Sciatic nerve (tissue), 2 donors: ENCODE data around the gene FGF11. TPM values are rescaled to one million over a fixed set of nuclear protein-coding genes. Genes with fewer than 3 reads are reported as not detected.

ENCODE experiments used
- ATAC-seq: fragments of 200-7000 bp; cut with Tn5 transposase; one replicate; pipeline ENCODE4 v1.9.1; 2020; ENCODE audit warnings: mild to moderate bottlenecking, moderate library complexity
- DNase-seq: peaks from one replicate; pipeline ENCODE4 v3.0.0-alpha.2; 2020; ENCODE audit warnings: low spot score
- intact Hi-C: fragments of 100-400 bp; cut with DNase I; formaldehyde crosslinking; loops from one replicate; pipeline ENCODE4 v1.14.2; 2022
- total RNA-seq: library from RNA; stranded (reverse); fragmentation: NEBNext Ultra II Directional; extraction: Animal tissue kit (Norgen Biotek cat#: 25700); gene quantifications from one replicate; pipeline ENCODE4 v1.2.1, GENCODE V29; 2021
- donor health status: DM: no; HTN: no; CAD: no.
- donor health status: DM: no; HTN: no; CAD: no.

The FGF11 gene
- 3.8 TPM for total RNA-seq

DNA sequence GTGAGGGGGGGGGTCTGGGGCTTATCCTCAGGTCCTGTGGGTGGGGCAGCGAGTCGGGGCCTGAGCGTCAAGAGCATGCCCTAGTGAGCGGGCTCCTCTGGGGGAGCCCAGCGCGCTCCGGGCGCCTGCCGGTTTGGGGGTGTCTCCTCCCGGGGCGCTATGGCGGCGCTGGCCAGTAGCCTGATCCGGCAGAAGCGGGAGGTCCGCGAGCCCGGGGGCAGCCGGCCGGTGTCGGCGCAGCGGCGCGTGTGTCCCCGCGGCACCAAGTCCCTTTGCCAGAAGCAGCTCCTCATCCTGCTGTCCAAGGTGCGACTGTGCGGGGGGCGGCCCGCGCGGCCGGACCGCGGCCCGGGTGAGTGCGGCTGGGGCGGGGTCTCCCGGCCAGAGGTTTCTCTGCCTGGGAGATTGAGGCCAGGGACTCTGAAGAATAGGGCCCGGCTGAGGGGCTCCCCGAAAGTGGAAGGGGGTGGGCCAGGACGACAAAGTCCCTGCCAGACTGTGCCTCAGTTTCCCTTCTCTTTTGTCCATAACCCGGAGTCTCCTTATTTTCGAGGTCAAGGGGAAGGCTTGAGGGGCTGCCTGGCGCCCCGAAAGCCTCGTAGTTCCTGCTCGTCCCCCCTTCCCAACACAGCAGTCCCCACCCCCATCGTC lies at the start of gene FGF11:
Gene FGF11 (plus strand): TSS at position 51 of the 651 bp plus-strand sequence. CDS start 109 bp downstream, at position 160.
- ATAC-seq = no peak
- intact Hi-C loops = no loop called here
- no peak for DNase-seq

DNA sequence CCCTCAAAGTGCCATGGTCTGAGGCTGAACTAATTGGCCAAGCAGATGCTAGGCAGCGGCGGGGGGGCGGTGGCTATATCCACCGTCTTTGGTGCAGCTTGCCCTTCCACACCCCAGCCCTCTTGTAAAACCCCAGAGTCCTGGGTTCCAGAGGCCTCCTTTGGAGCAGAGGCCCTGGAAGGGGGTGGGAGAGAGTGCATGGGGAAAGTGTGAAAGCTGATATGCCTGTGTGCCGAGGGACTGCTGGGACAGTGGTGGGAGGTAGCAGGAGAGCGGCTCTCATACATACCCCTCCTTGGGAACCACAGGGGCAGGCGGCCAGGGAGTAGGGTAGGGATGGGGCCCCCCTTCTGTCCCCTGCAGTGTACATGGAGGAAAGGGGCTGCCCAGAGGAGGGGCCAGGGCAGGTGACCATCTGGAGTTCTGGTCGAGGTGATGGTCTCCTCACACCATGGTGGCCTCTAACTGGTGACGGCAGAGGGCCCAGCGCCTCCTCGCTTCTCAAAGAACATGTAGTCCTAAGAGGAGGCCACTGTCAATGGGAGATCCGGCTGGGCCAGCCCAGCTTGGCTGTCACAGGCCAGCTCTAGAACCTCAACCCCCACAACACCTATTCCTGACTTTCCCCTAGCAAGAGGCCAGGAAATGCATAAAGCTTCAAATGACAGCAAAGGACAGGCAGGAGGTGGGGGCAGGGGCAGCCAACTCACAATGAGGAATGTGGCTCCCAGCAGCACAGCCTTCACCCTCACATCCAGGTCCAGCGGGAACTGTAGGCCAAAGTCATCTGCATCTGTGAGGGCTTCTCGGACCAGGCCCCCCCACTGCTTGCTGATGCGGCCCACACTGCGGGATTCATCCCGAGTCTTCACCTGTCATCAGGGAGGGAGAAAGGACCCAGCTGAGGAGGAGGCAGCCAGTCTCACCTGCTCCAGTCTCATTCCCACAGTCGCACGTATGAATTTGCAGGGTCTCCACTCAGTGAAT lies 49.1 kb upstream of the FGF11 start:
- DNase-seq (no peak), ATAC-seq (no peak)
- intact Hi-C loops = no loop called here

DNA sequence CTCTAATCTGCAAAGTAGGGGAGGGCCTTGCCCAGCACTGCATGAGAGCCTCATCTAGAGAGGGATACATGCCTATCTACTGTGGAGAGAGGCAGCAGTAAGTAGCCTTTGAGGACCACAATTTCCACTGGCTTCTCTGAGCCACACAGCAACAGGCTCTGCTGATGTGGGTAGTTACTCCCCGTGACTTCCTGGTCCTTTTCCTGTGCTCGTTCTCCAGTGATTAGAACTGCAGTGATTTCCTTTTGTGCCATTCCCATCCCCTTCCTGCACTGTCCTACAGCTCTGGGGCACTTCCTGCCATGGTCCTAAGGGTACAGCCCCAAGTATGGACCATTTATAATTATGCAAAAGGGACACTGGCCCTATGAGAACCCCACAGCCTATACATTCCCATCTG lies 48.0 kb upstream of the FGF11 start:
- no peak for DNase-seq
- intact Hi-C loops = no loop called here
- ATAC-seq = no peak

DNA sequence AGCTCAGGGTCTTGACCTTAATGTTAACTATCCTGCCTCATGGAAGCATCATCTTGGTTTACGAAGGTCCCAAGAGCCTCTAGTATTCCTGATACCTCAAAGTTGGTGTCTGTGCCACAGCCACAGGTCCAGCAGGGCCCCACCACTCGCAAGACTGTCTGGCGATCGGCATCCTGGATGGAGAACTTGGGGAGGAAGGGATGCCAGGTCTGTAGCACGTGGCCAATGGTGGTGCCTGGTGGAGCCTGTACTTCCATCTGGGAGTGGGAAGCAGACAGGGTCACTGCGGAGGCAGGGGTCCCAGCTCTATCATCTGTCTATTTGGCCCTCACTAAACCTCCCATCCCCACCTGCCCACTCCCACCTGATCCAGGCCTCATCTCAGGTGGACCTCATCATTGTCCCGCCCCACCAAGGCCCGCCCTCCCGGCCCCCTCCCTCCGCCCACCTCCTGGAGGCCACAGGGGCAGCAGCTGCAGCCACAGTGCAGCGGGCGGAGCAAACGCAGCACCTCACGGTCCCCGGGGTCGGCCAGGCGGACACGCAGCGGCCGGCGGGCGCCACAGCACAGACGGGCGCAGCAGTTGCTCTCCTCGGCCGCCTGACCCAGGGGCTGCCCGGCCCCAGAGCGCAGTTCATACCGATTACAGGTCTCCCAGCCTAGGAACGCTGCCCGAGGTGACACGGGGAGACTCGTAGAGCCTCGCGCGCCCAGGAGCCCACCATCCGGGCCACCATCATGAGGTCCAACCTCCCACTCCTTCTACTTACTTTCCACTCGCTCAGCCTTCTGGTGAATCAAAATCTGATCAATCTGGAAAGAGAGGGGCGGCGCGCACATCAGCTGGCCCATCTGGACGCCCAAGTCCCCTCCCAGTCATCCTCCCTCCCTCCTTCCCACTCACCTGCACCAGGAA lies 46.4 kb upstream of the FGF11 start:
- ATAC-seq = no peak
- intact Hi-C loops = no loop called here
- no peak for DNase-seq

DNA sequence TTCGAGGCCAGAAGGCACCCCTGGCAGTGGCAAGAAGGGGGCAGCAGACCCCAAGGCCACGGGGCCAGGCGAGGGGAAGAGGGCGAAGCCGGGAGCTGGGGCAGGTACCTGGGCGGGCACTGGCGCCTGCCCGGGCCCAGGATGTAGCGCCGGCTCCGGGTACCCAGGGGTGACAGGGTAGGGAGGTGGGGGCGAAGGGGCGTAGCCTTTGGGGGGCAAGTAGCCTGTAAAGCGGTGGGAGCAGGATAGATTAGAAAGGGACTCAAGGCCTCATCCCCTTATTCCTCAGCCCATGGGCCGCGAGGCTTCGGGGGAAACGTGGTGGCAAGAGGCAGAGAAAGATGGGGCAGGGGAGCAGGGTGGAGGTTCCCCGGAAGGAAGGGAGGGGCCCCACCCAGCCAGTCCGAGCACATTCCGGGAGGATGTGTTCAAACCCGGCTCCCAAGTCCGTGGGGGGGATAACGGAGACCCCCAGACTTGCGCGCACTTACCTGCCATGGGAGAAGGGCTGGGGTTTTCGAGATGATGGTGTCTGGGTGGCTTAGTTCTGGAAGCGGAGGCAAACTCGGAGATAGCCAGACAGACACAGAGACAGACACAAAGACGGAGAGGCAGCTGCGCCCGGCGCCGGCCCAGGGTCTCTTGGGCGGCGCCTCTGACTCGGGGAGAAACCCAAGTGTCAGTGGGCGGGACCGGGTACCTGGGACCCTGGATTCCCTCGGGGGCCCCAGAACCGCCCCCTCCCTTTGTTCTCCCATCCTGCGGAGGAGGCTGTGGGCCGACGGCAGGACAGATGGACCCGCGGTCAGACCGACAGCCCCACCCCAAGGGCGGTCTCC lies 45.5 kb upstream of the FGF11 start:
- intact Hi-C loops = no loop called here
- ATAC-seq (peak; percentile 49), DNase-seq (no peak)

DNA sequence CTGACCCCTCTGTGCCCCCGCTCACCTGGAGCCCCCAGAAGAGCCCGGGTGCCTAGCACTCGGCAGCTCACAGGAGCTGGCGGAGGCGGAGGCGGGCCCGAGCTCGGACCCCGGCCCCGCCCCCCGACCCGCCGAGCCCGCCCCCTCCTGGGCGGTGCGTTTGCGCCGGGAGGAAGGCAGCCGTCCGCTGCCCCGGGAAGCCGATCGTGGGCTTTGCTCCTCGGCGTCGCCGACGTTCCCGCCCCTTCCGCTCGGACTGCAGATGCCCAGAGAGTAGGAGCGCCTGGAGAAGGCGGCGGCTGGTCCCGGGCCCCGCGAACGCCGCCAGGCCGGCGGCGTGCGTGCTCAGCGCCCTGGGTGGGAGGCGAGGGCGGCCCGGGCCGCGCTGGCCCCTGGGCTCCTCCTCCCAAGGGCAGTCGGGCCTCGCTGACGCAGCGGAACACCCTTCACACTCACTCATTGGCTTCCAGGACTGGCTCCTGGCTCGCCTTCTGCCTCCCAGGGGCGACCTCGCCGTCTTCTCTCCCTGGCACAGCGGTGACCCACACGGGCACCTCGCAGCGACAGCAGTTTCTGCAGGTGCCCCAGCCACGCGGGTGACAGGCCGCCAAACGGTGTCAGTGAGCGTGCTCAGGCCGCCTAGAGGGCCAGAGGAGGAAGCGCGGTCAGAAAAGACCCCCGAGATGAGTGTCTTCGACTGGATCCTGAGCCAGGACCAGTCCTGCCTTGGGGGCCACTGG lies 44.7 kb upstream of the FGF11 start, which contains the start of gene PLSCR3:
Gene PLSCR3 (minus strand): TSS at position 74 of the 740 bp plus-strand sequence. CDS start 415 bp downstream, outside the sequence.
- DNase-seq (peak; percentile 93), ATAC-seq (peak; percentile 93)
- intact Hi-C loops = no loop called here

DNA sequence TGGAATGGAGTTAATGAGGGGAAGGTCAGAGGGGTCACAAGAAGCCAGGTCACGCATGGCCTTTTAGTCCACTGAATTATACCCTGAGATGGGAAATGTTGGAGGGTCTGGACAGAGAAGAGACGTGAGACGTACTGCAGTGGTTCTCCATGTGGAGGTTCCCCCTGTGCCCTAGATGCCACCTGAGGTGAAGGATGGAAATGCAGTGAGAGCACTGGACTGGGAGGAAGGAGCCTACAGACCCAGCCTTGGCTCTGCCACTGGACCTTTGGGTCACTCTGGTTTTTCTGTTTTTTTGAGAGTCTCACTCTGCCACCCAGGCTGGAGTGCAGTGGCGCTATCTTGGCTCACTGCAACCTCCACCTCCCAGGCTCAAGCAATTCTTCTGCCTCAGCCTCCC lies 43.2 kb upstream of the FGF11 start:
- intact Hi-C loops = no loop called here
- no peak for ATAC-seq
- no peak for DNase-seq

GRCh38 chr17:7398612-7399011 lies 40.7 kb upstream of the FGF11 start:
- DNase-seq = no peak
- intact Hi-C loops = no loop called here
- ATAC-seq = no peak

- peak; percentile 27 for ATAC-seq
- peak; percentile 84 for DNase-seq
- intact Hi-C loops = no loop called here
Observed at GRCh38 chr17:7403043-7403726, 36.1 kb upstream of the FGF11 start.

- DNase-seq (no peak), ATAC-seq (peak; percentile 66)
- intact Hi-C loops = no loop called here
Observed at GRCh38 chr17:7403727-7403976, 35.7 kb upstream of the FGF11 start.

DNA sequence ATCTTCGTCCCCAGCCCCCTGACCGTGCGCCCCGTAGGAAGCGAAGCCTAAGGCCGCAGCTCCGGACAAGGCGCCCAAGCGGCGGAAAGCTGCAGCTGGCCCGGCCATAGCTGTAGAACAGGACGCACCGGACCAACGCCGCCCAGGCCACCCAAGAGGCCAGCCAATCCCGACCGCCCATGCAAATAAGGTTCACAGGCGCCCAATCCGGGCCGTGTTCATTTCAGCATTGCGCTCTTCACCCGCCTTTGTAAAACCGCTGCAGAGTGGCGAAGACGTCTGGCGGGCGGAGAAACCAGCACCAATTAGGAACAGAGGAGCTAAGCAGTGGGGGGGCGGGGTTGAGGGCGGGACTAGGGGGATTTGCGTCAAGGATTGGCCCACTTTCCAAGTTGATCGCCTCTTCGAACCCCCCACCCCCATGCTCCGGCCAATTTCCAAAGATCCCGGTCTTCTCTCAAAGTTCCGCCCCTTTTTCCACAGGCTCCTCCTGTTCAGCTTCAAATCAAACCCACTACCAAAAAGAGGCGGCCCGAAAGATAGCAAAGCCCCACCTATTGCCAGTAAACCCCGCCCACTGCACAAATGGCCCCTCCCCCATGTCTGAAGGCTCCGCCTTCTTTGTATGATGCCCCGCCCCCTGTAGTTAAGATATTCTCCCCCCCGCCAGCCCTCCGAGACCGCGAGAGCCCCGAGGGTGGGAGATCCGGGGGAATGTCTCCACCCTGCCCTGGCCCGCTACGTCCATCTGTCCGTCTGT lies 35.2 kb upstream of the FGF11 start, which contains the start of gene TMEM256:
Gene TMEM256 (minus strand): TSS at position 121 of the 760 bp plus-strand sequence. CDS start 13 bp downstream, at position 108.
- intact Hi-C loops = no loop called here
- DNase-seq (peak; percentile 98), ATAC-seq (peak; percentile 94)

- ATAC-seq (peak; percentile 55), DNase-seq (peak; percentile 90)
- intact Hi-C loops = no loop called here
Observed at GRCh38 chr17:7404737-7405349, 34.5 kb upstream of the FGF11 start.

GRCh38 chr17:7405350-7406234 lies 33.7 kb upstream of the FGF11 start:
- intact Hi-C loops = no loop called here
- ATAC-seq (no peak), DNase-seq (peak; percentile 69)

GRCh38 chr17:7406235-7406825 lies 33.0 kb upstream of the FGF11 start:
- intact Hi-C loops = no loop called here
- DNase-seq (no peak), ATAC-seq (no peak)

- intact Hi-C loops = no loop called here
- no peak for DNase-seq
- ATAC-seq = no peak
Observed at GRCh38 chr17:7407082-7407481, 32.2 kb upstream of the FGF11 start.
